ENCODE measurements around the gene TP53I11.

Gene TP53I11

GRCh38 chr11:44936951-44937543 lies 13.6 kb downstream of the TP53I11 start:
- H3K36me3 ChIP-seq (ENCODE audit: control insufficient read depth in 1 of 2, insufficient read depth in 2 of 2, low read length in 2 of 2) = peaks cover 5 to 10% of the 10 kb centered on the region in 2 experiments

GRCh38 chr11:44936525-44936924 lies 14.2 kb downstream of the TP53I11 start:
- Histone ChIP-seq H2BK12ac (ENCODE audit: low read length) (no peak overlapping the region), H3K9ac (ENCODE audit: low read length) (no peak overlapping the region), H3K14ac (ENCODE audit: low read length) (no peak overlapping the region), H2BK120ac (ENCODE audit: insufficient read depth, low read length, poor library complexity) (no peak overlapping the region), H3K79me2 (ENCODE audit: control insufficient read depth, insufficient read depth, low read length, poor library complexity) (no peaks in the 10 kb centered on the region), H3K27me3 (ENCODE audit: insufficient read depth, low read length) (no peaks in the 10 kb centered on the region), H3K18ac (ENCODE audit: low read length) (no peak overlapping the region), H3K4ac (ENCODE audit: low read depth, low read length) (no peak overlapping the region), H3K27ac (ENCODE audit: low read depth, low read length) (no peak overlapping the region), H3K79me1 (ENCODE audit: low read length) (no peaks in the 10 kb centered on the region), H4K8ac (ENCODE audit: low read depth, low read length) (no peak overlapping the region), H2AFZ (ENCODE audit: insufficient read depth, low read length, poor library complexity) (no peak overlapping the region), H3K23ac (ENCODE audit: low read length) (no peak overlapping the region), H4K12ac (ENCODE audit: low read depth, low read length) (no peak overlapping the region), H3K4me2 (ENCODE audit: low read length) (no peak overlapping the region), H3K4me3 (ENCODE audit: low read depth, low read length) (no peak overlapping the region), H4K91ac (ENCODE audit: low read depth, low read length) (no peak overlapping the region), H2BK5ac (ENCODE audit: low read depth, low read length, poor library complexity) (no peak overlapping the region), H3K9me3 (ENCODE audit: insufficient read depth, low read depth, low read length) (no peaks in the 10 kb centered on the region), H3K4me1 (ENCODE audit: control insufficient read depth in 1 of 2, insufficient read depth in 2 of 2, low read length in 2 of 2) (peaks cover 3 to 5% of the 10 kb centered on the region in 2 experiments), H2AK5ac (ENCODE audit: low read length) (no peak overlapping the region), H3K36me3 (ENCODE audit: control insufficient read depth in 1 of 2, insufficient read depth in 2 of 2, low read length in 2 of 2) (peaks cover 5 to 10% of the 10 kb centered on the region in 2 experiments)
- DNase-seq = peak; percentile 72 to 90
- no CpG with 5 or more reads among the region's 20 CpGs for WGBS (ENCODE audit: extremely low coverage, insufficient coverage, insufficient read length)

More at GRCh38 chr11:44936951-44937543, 13.6 kb downstream of the TP53I11 start:
- Histone ChIP-seq H3K79me1 (ENCODE audit: low read length) (no peaks in the 10 kb centered on the region), H3K4me3 (ENCODE audit: low read depth, low read length) (no peak overlapping the region), H2BK120ac (ENCODE audit: insufficient read depth, low read length, poor library complexity) (no peak overlapping the region), H3K27ac (ENCODE audit: low read depth, low read length) (no peak overlapping the region), H3K23ac (ENCODE audit: low read length) (no peak overlapping the region), H4K8ac (ENCODE audit: low read depth, low read length) (no peak overlapping the region), H3K18ac (ENCODE audit: low read length) (no peak overlapping the region), H3K9me3 (ENCODE audit: insufficient read depth, low read depth, low read length) (peaks cover 3% of the 10 kb centered on the region), H2AFZ (ENCODE audit: insufficient read depth, low read length, poor library complexity) (no peak overlapping the region), H4K91ac (ENCODE audit: low read depth, low read length) (no peak overlapping the region), H3K4me2 (ENCODE audit: low read length) (no peak overlapping the region), H3K4ac (ENCODE audit: low read depth, low read length) (no peak overlapping the region), H3K79me2 (ENCODE audit: control insufficient read depth, insufficient read depth, low read length, poor library complexity) (no peaks in the 10 kb centered on the region), H2AK5ac (ENCODE audit: low read length) (no peak overlapping the region), H3K14ac (ENCODE audit: low read length) (no peak overlapping the region), H2BK12ac (ENCODE audit: low read length) (no peak overlapping the region), H3K4me1 (ENCODE audit: control insufficient read depth in 1 of 2, insufficient read depth in 2 of 2, low read length in 2 of 2) (peaks cover 3 to 5% of the 10 kb centered on the region in 2 experiments), H3K27me3 (ENCODE audit: insufficient read depth, low read length) (no peaks in the 10 kb centered on the region), H4K12ac (ENCODE audit: low read depth, low read length) (no peak overlapping the region), H3K9ac (ENCODE audit: low read length) (no peak overlapping the region), H2BK5ac (ENCODE audit: low read depth, low read length, poor library complexity) (no peak overlapping the region)
- no peak for DNase-seq
- WGBS (ENCODE audit: extremely low coverage, insufficient coverage, insufficient read length) = no CpG with 5 or more reads among the region's 12 CpGs

- Histone ChIP-seq H3K36me3 (ENCODE audit: control insufficient read depth in 1 of 2, insufficient read depth in 2 of 2, low read length in 2 of 2) (peaks cover 5 to 10% of the 10 kb centered on the region in 2 experiments), H3K4me1 (ENCODE audit: control insufficient read depth in 1 of 2, insufficient read depth in 2 of 2, low read length in 2 of 2) (peaks cover 3 to 5% of the 10 kb centered on the region in 2 experiments), H3K4ac (ENCODE audit: low read depth, low read length) (no peak overlapping the region), H3K23ac (ENCODE audit: low read length) (no peak overlapping the region), H2AFZ (ENCODE audit: insufficient read depth, low read length, poor library complexity) (no peak overlapping the region), H2BK12ac (ENCODE audit: low read length) (no peak overlapping the region), H3K79me2 (ENCODE audit: control insufficient read depth, insufficient read depth, low read length, poor library complexity) (no peaks in the 10 kb centered on the region), H2BK120ac (ENCODE audit: insufficient read depth, low read length, poor library complexity) (no peak overlapping the region), H3K79me1 (ENCODE audit: low read length) (no peaks in the 10 kb centered on the region), H2BK5ac (ENCODE audit: low read depth, low read length, poor library complexity) (no peak overlapping the region), H4K12ac (ENCODE audit: low read depth, low read length) (no peak overlapping the region), H2AK5ac (ENCODE audit: low read length) (no peak overlapping the region), H3K4me2 (ENCODE audit: low read length) (no peak overlapping the region), H3K9me3 (ENCODE audit: insufficient read depth, low read depth, low read length) (no peaks in the 10 kb centered on the region), H3K27ac (ENCODE audit: low read depth, low read length) (no peak overlapping the region), H4K8ac (ENCODE audit: low read depth, low read length) (no peak overlapping the region), H3K27me3 (ENCODE audit: insufficient read depth, low read length) (no peaks in the 10 kb centered on the region), H3K9ac (ENCODE audit: low read length) (no peak overlapping the region), H3K18ac (ENCODE audit: low read length) (no peak overlapping the region), H4K91ac (ENCODE audit: low read depth, low read length) (no peak overlapping the region), H3K14ac (ENCODE audit: low read length) (no peak overlapping the region), H3K4me3 (ENCODE audit: low read depth, low read length) (no peak overlapping the region)
- DNase-seq = no peak
- WGBS (ENCODE audit: extremely low coverage, insufficient coverage, insufficient read length) = no CpG with 5 or more reads among the region's 13 CpGs
Observed at GRCh38 chr11:44934735-44935250, 15.9 kb downstream of the TP53I11 start.

- no peak overlapping the region for H2AFZ ChIP-seq (ENCODE audit: insufficient read depth, low read length, poor library complexity)
- H4K12ac ChIP-seq (ENCODE audit: low read depth, low read length) = no peak overlapping the region
- H3K4me3 ChIP-seq (ENCODE audit: low read depth, low read length) = peak overlapping the region; percentile 38
- DNase-seq = no peak
- H3K4me1 ChIP-seq (ENCODE audit: control insufficient read depth in 1 of 2, insufficient read depth in 2 of 2, low read length in 2 of 2) = peaks cover 3 to 5% of the 10 kb centered on the region in 2 experiments
- no peak overlapping the region for H2BK12ac ChIP-seq (ENCODE audit: low read length)
- H3K9me3 ChIP-seq (ENCODE audit: insufficient read depth, low read depth, low read length) = no peaks in the 10 kb centered on the region
- no peak overlapping the region for H4K91ac ChIP-seq (ENCODE audit: low read depth, low read length)
- no CpG with 5 or more reads among the region's 2 CpGs for WGBS (ENCODE audit: extremely low coverage, insufficient coverage, insufficient read length)
- no peak overlapping the region for H3K4ac ChIP-seq (ENCODE audit: low read depth, low read length)
- H3K4me2 ChIP-seq (ENCODE audit: low read length) = no peak overlapping the region
- H3K36me3 ChIP-seq (ENCODE audit: control insufficient read depth in 1 of 2, insufficient read depth in 2 of 2, low read length in 2 of 2) = peaks cover 5 to 10% of the 10 kb centered on the region in 2 experiments
- H3K14ac ChIP-seq (ENCODE audit: low read length) = no peak overlapping the region
- H4K8ac ChIP-seq (ENCODE audit: low read depth, low read length) = no peak overlapping the region
- no peak overlapping the region for H3K9ac ChIP-seq (ENCODE audit: low read length)
- no peak overlapping the region for H3K27ac ChIP-seq (ENCODE audit: low read depth, low read length)
- no peak overlapping the region for H3K23ac ChIP-seq (ENCODE audit: low read length)
- no peaks in the 10 kb centered on the region for H3K79me1 ChIP-seq (ENCODE audit: low read length)
- H3K79me2 ChIP-seq (ENCODE audit: control insufficient read depth, insufficient read depth, low read length, poor library complexity) = no peaks in the 10 kb centered on the region
- no peak overlapping the region for H2BK120ac ChIP-seq (ENCODE audit: insufficient read depth, low read length, poor library complexity)
- H2AK5ac ChIP-seq (ENCODE audit: low read length) = no peak overlapping the region
- H2BK5ac ChIP-seq (ENCODE audit: low read depth, low read length, poor library complexity) = no peak overlapping the region
- no peak overlapping the region for H3K18ac ChIP-seq (ENCODE audit: low read length)
- no peaks in the 10 kb centered on the region for H3K27me3 ChIP-seq (ENCODE audit: insufficient read depth, low read length)
Observed at GRCh38 chr11:44934110-44934509, 16.6 kb downstream of the TP53I11 start.
